SK-N-SH (cell line): ENCODE data around the gene GALR2. TPM values are rescaled to one million over a fixed set of nuclear protein-coding genes. Genes with fewer than 3 reads are reported as not detected.
"Not testable (repeated sequence)": the region's sequence is repeated elsewhere in the genome, so short reads cannot be mapped to it uniquely, and the experiment has no call there.

Source experiments
- CTCF ChIA-PET: fragments of 300-600, 350-600 bp; formaldehyde crosslinking; extraction: SDS; loops from one replicate; lab custom pipeline; 2021; lab: Yijun Ruan, JAX
- POLR2A ChIA-PET: fragments of 350-600 bp; sonication (Branson Sonifier 250); formaldehyde crosslinking; extraction: SDS; loops from one replicate; lab custom pipeline; 2020; ENCODE audit warnings: antibody characterized with exemption, inconsistent platforms; lab: Yijun Ruan, JAX
- DNase-seq: peaks from one replicate; pipeline ENCODE4 v3.0.0; 2012
- H2AFZ ChIP-seq: fragments of 200-600 bp; sonication (generic); 2 replicates; pipeline ENCODE4 v1.8.1; 2016; ENCODE audit warnings: antibody characterized with exemption, mild to moderate bottlenecking, low read depth
- H3F3A ChIP-seq: fragments of 200-600 bp; sonication (generic); replicated peaks from 2 replicates; pipeline ENCODE3; 2016; ENCODE audit warnings: antibody characterized with exemption, mild to moderate bottlenecking; ENCODE audit not compliant: insufficient read depth
- H3K27ac ChIP-seq, 2 experiments: fragments of 200-500 bp in 1 of 2; fragments of 200-600 bp in 1 of 2; sonication (Bioruptor generic) in 1 of 2; sonication (generic), shearing (Covaris generic) in 1 of 2; 2 replicates each; pipeline versions ENCODE4 v1.5.1 to v1.6.1; 2014 to 2016; ENCODE audit warnings: low read depth in 2 of 2, inconsistent platforms in 1 of 2, low read length in 1 of 2, mild to moderate bottlenecking in 1 of 2, mixed read lengths in 1 of 2
- H3K27me3 ChIP-seq: fragments of 200-600 bp; sonication (generic), shearing (Covaris generic); 2 replicates; pipeline ENCODE4 v1.6.1; 2016; ENCODE audit warnings: mixed run types; ENCODE audit not compliant: insufficient read depth
- H3K36me3 ChIP-seq, 2 experiments: fragments of 200-500 bp in 1 of 2; fragments of 200-600 bp in 1 of 2; sonication (Bioruptor generic) in 1 of 2; sonication (generic) in 1 of 2; replicated peaks in 1 of 2; 2 replicates each; pipeline versions ENCODE3 to v1.5.1; 2014 to 2016; ENCODE audit warnings: low read length in 1 of 2, mild to moderate bottlenecking in 1 of 2; ENCODE audit not compliant: insufficient read depth in 2 of 2, control insufficient read depth in 1 of 2
- H3K4me1 ChIP-seq, 2 experiments: fragments of 200-500 bp in 1 of 2; fragments of 200-600 bp in 1 of 2; sonication (Bioruptor generic) in 1 of 2; sonication (generic), shearing (Covaris generic) in 1 of 2; 2 replicates each; pipeline versions ENCODE4 v1.5.1 to v1.6.1; 2014 to 2016; ENCODE audit warnings: low read depth in 1 of 2, low read length in 1 of 2, mixed run types in 1 of 2; ENCODE audit not compliant: insufficient read depth in 2 of 2, control insufficient read depth in 1 of 2
- H3K4me2 ChIP-seq: fragments of 200-600 bp; sonication (generic), shearing (Covaris generic); 2 replicates; pipeline ENCODE4 v1.6.1; 2017; ENCODE audit warnings: mixed run types
- H3K4me3 ChIP-seq, 2 experiments: fragments of 200-500 bp in 1 of 2; fragments of 200-600 bp in 1 of 2; sonication (Bioruptor generic) in 1 of 2; sonication (generic), shearing (Covaris generic) in 1 of 2; 2 replicates each; pipeline versions ENCODE4 v1.5.1 to v1.8.1; 2014 to 2016; ENCODE audit warnings: low read depth in 2 of 2, inconsistent platforms in 1 of 2, low read length in 1 of 2, mild to moderate bottlenecking in 1 of 2, mixed read lengths in 1 of 2, moderate library complexity in 1 of 2
- H3K79me2 ChIP-seq: fragments of 200-600 bp; sonication (generic); 2 replicates; pipeline ENCODE4 v1.8.1; 2017; ENCODE audit warnings: mild to moderate bottlenecking; ENCODE audit not compliant: insufficient read depth
- H3K9ac ChIP-seq: fragments of 200-600 bp; sonication (generic); 2 replicates; pipeline ENCODE4 v1.6.1; 2017; ENCODE audit warnings: mixed run types
- H3K9me2 ChIP-seq: fragments of 200-600 bp; sonication (generic); 2 replicates; pipeline ENCODE4 v1.6.1; 2017; ENCODE audit warnings: mixed run types
- H3K9me3 ChIP-seq: fragments of 200-600 bp; sonication (generic); 2 replicates; pipeline ENCODE4 v1.6.1; 2017; ENCODE audit warnings: mixed run types, mild to moderate bottlenecking, moderate library complexity
- H4K20me1 ChIP-seq: fragments of 200-600 bp; sonication (generic); 2 replicates; pipeline ENCODE4 v1.6.1; 2017; ENCODE audit warnings: mild to moderate bottlenecking, mixed run types; ENCODE audit not compliant: insufficient read depth
- MXI1 ChIP-seq: IDR thresholded peaks from 2 replicates; pipeline ENCODE4 v1.6.1; 2012; ENCODE audit warnings: mild to moderate bottlenecking, low read depth, low read length, improper control_type of control experiment
- POLR2AphosphoS5 ChIP-seq: IDR thresholded peaks from 2 replicates; pipeline ENCODE4 v1.6.1; 2012; ENCODE audit warnings: low read depth, low read length
- RAD21 ChIP-seq: IDR thresholded peaks from 2 replicates; pipeline ENCODE4 v1.6.1; 2012; ENCODE audit warnings: mild to moderate bottlenecking, low read length
- RXRA ChIP-seq: IDR thresholded peaks from 2 replicates; pipeline ENCODE4 v1.4.0; 2012; ENCODE audit warnings: low read depth, mild to moderate bottlenecking, borderline replicate concordance
- SIN3A ChIP-seq: IDR thresholded peaks from 2 replicates; pipeline ENCODE4 v1.6.1; 2012; ENCODE audit warnings: low read depth, mild to moderate bottlenecking, low read length, moderate library complexity, borderline replicate concordance
- WGBS: methylation state at CpG from one replicate; pipeline ENCODE4 v1.1.6; 2017; ENCODE audit warnings: low lambda C conversion rate; 5-methylcytosine and 5-hydroxymethylcytosine counted together
- polyA plus RNA-seq, 3 experiments: library from polyadenylated mRNA; depleted of rRNA; stranded (reverse); fragments of >200 nt; gene quantifications; 2 replicates each; pipeline ENCODE4 v1.2.3, GENCODE V29; 2012

The GALR2 gene
- polyA plus RNA-seq, 1 of the 3 experiments (the other 2 are of a cell fraction) = 0.05 TPM

GRCh38 chr17:76039121-76039520, 35.5 kb upstream of the GALR2 start:
- CTCF ChIA-PET = interaction anchor here (1.2 to 13.5 kb wide), 4 partner anchors 10 to 34 kb away, joined by 3 to 133 read pairs (median 8); no protein-coding TSS in a partner anchor
- Histone ChIP-seq H3K79me2 (no peaks in the 10 kb centered on the region), H4K20me1 (no peaks in the 10 kb centered on the region)
- TF ChIP-seq POLR2AphosphoS5 (no peak), RAD21 (no peak), SIN3A (no peak)
- TF ChIP-seq, all 33 proteins: peak for 0
- POLR2A ChIA-PET = no interaction called here
- Histone ChIP-seq H3K9me3 (no peaks in the 10 kb centered on the region), H3F3A (peaks cover 11% of the 10 kb centered on the region), H3K27me3 (no peaks in the 10 kb centered on the region), H2AFZ (no peak overlapping the region), H3K4me1 (peaks cover 0 to 12% of the 10 kb centered on the region in 2 experiments; a peak in 1 of 4 replicates), H3K36me3 (peaks cover 51 to 60% of the 10 kb centered on the region in 2 experiments), H3K27ac (no peak overlapping the region), H3K4me2 (no peak overlapping the region), H3K9ac (no peak overlapping the region), H3K4me3 (no peak overlapping the region), H3K9me2 (no peaks in the 10 kb centered on the region)
- 91% methylated on average over 6 of the region's 6 CpGs for WGBS
- no peak for DNase-seq

GRCh38 chr17:76040376-76040775, 34.2 kb upstream of the GALR2 start:
- H3K36me3 ChIP-seq = peaks cover 62 to 72% of the 10 kb centered on the region in 2 experiments
- no peak overlapping the region for H3K4me3 ChIP-seq
- H3F3A ChIP-seq = peaks cover 11% of the 10 kb centered on the region
- no peaks in the 10 kb centered on the region for H3K9me3 ChIP-seq
- H3K4me1 ChIP-seq = peaks cover 0 to 12% of the 10 kb centered on the region in 2 experiments; a peak in 1 of 4 replicates
- 96% methylated on average over 6 of the region's 6 CpGs for WGBS
- ChIA-PET POLR2A (interaction anchor here (0.7 kb wide), 1 partner anchor 41 kb away, joined by 3 read pairs; no protein-coding TSS in a partner anchor), CTCF (interaction anchor here (0.7 to 13.5 kb wide), 2 partner anchors 25 to 35 kb away, joined by 3 to 133 read pairs; no protein-coding TSS in a partner anchor)
- no peaks in the 10 kb centered on the region for H3K27me3 ChIP-seq
- H3K9me2 ChIP-seq = no peaks in the 10 kb centered on the region
- H3K79me2 ChIP-seq = no peaks in the 10 kb centered on the region
- no peak overlapping the region for H3K4me2 ChIP-seq
- H2AFZ ChIP-seq = no peak overlapping the region
- DNase-seq = no peak
- no peak overlapping the region for H3K27ac ChIP-seq
- H3K9ac ChIP-seq = no peak overlapping the region
- no peaks in the 10 kb centered on the region for H4K20me1 ChIP-seq
- TF ChIP-seq MXI1 = no peak
- TF ChIP-seq RXRA = no peak

GRCh38 chr17:76042868-76043267, 31.7 kb upstream of the GALR2 start:
- WGBS = 97% methylated on average over 3 of the region's 3 CpGs
- H3K9me2 ChIP-seq, H3K9ac ChIP-seq, DNase-seq, H3K4me1 ChIP-seq, H3F3A ChIP-seq, H3K27ac ChIP-seq, H3K27me3 ChIP-seq, H3K4me3 ChIP-seq, H3K79me2 ChIP-seq, H4K20me1 ChIP-seq, H3K9me3 ChIP-seq, POLR2A ChIA-PET, H3K4me2 ChIP-seq, H2AFZ ChIP-seq: not testable (repeated sequence)
- CTCF ChIA-PET = interaction anchor here (0.6 to 2.5 kb wide), 6 partner anchors 8 to 295 kb away, joined by 3 to 10 read pairs (median 3); no protein-coding TSS in a partner anchor
- H3K36me3 ChIP-seq = peaks cover 79 to 95% of the 10 kb centered on the region in 2 experiments

GRCh38 chr17:76044475-76045007, 30.0 kb upstream of the GALR2 start:
- H3K4me1 ChIP-seq, H3K4me2 ChIP-seq, H3F3A ChIP-seq, H3K9me2 ChIP-seq, H3K9ac ChIP-seq, H3K27ac ChIP-seq, H3K27me3 ChIP-seq, H3K79me2 ChIP-seq, H3K9me3 ChIP-seq, H3K4me3 ChIP-seq, POLR2A ChIA-PET, DNase-seq, H2AFZ ChIP-seq, H4K20me1 ChIP-seq: not testable (repeated sequence)
- CTCF ChIA-PET = interaction anchor here (2.6 kb wide), 1 partner anchor 30 kb away, joined by 12 read pairs; no protein-coding TSS in a partner anchor
- 93% methylated on average over 11 of the region's 11 CpGs for WGBS
- peaks cover 81 to 93% of the 10 kb centered on the region in 2 experiments for H3K36me3 ChIP-seq
